HG03460 (cell line): ENCODE measurements around the gene SUDS3.
A peak's percentile ranks its signal among the peaks of the same experiment; 100 is the strongest.
"Not testable (repeated sequence)": the region's sequence is repeated elsewhere in the genome, so short reads cannot be mapped to it uniquely, and the experiment has no call there.

Experiments used
- ATAC-seq: cut with Tn5 transposase; IDR thresholded peaks from one replicate; pipeline ENCODE4 v1.9.1; 2021; ENCODE audit not compliant: unreplicated experiment

Gene SUDS3

GRCh38 chr12:118391836-118392235 lies 15.5 kb downstream of the SUDS3 start:
- no peak for ATAC-seq

- ATAC-seq, result no peak
Observed at GRCh38 chr12:118397708-118398440, 21.5 kb downstream of the SUDS3 start.

GRCh38 chr12:118398524-118398923 lies 22.2 kb downstream of the SUDS3 start:
- no peak for ATAC-seq

GRCh38 chr12:118398940-118399339 lies 22.6 kb downstream of the SUDS3 start:
- ATAC-seq, result no peak

- ATAC-seq, result no peak
Observed at GRCh38 chr12:118402251-118402650, 25.9 kb downstream of the SUDS3 start.

- peak; percentile 56 for ATAC-seq
Observed at GRCh38 chr12:118404876-118405521, 28.6 kb downstream of the SUDS3 start.

- ATAC-seq, result not testable (repeated sequence)
Observed at GRCh38 chr12:118408241-118408640, 31.9 kb downstream of the SUDS3 start.

- ATAC-seq, result no peak
Observed at GRCh38 chr12:118409834-118410233, 33.5 kb downstream of the SUDS3 start.

GRCh38 chr12:118417942-118418341 lies 41.6 kb downstream of the SUDS3 start:
- ATAC-seq, result no peak

- ATAC-seq, result no peak
Observed at GRCh38 chr12:118418385-118419057, 42.2 kb downstream of the SUDS3 start.

GRCh38 chr12:118420673-118421072 lies 44.3 kb downstream of the SUDS3 start:
- no peak for ATAC-seq

- no peak for ATAC-seq
Observed at GRCh38 chr12:118424884-118425283, 48.5 kb downstream of the SUDS3 start.

- ATAC-seq, result no peak
Observed at GRCh38 chr12:118425364-118425763, 49.0 kb downstream of the SUDS3 start.

- ATAC-seq, result no peak
Observed at GRCh38 chr12:118427819-118428218, 51.5 kb downstream of the SUDS3 start.

- no peak for ATAC-seq
Observed at GRCh38 chr12:118428643-118429042, 52.3 kb downstream of the SUDS3 start.

GRCh38 chr12:118429688-118430383 lies 53.5 kb downstream of the SUDS3 start:
- ATAC-seq, result no peak

GRCh38 chr12:118430516-118430915 lies 54.2 kb downstream of the SUDS3 start:
- no peak for ATAC-seq

GRCh38 chr12:118432812-118433545 lies 56.6 kb downstream of the SUDS3 start:
- no peak for ATAC-seq

GRCh38 chr12:118436002-118436730 lies 59.8 kb downstream of the SUDS3 start:
- ATAC-seq, result no peak

GRCh38 chr12:118436986-118437385 lies 60.6 kb downstream of the SUDS3 start:
- no peak for ATAC-seq
